NCI-H2196 (cell line): Measurements from ENCODE around the gene RARS1.

Experiments used
- DNase-seq: peaks from one replicate; lab custom pipeline; 2025; ENCODE audit not compliant: unreplicated experiment; lab: John Stamatoyannopoulos, UW

RARS1 gene

DNA sequence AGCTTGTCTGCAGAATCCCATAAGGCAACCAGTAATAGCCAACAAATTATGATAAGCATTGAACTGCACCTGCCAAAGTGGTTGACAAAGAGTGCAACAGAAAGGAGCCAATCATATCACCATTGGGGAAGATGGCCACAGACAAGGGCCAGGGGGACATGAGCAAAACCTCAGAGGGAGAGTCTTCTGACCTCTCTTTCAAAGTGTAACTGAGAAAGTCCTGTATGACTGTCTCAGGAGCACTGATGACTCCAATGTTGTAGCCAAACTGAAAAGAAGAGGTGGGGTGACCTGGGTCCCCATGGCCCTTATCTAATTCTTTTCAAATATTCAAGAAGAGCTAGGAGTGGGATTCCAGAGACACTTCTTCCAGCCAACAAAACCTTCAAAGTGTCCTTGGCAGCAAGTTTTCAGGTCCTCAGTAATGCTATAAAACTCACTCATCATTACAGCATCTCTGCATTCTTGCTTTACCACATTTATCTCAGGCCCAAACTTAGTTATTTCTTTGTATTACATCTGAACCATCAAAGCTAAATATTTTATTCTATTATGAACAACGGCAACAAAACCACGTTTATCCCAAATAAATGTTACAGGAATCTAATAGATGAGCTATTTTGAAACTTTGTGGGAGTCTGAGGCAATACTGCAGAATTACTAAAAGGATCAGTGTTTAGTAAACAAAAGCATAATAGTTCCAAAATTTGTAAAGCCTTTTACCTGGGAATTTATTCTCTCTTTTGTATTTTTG lies 67.3 kb downstream of the RARS1 start:
- no peak for DNase-seq

GRCh38 chr5:168557389-168557788 lies 71.1 kb downstream of the RARS1 start:
- no peak for DNase-seq

DNA sequence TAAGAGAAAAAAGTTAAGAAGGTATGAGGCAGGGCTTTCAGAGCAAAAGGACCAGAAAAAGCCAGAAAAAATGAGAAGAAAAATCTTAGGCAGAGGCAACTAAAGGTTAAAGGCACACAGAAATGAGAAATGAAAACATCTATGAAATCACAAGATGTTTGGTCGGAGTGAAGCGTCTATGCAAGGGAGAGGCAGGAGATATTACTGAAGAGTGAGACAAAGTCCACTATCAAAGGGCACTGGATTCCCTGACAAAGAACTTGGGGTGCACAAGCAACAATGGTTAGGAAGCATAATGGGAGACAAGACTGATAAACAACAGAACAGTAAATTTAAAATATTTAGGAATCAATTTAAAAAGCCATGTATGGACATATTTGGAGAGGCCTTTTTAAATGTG lies 76.0 kb downstream of the RARS1 start:
- DNase-seq, result no peak

GRCh38 chr5:168563959-168564358 lies 77.7 kb downstream of the RARS1 start:
- DNase-seq, result no peak

DNA sequence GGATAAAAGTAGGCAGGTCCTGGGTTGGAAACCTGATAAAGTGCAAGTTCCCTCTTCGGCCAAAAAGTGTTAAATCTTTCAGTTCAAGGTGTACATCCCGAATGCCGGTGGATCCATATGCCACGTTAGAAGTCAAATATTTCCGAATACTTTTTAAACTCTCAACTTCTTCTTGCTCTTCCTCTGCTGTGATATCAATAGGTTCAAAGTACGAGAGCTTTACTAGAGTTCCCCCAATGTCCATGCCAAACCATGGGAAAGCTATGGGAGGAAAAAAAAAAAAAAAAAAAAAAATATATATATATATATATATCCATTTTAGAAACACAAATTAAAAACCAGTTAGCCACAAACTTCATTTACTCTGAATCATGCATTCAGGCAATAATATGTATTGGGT lies 82.5 kb downstream of the RARS1 start:
- no peak for DNase-seq
